SK-N-MC (cell line): Measurements from ENCODE around the gene ISM1.

Experiments
- EZH2 ChIP-seq: fragments of 200-600 bp; sonication (generic); IDR thresholded peaks from one replicate; pipeline ENCODE4 v1.6.1; 2017; ENCODE audit warnings: antibody characterized with exemption
- POLR2AphosphoS5 ChIP-seq: IDR thresholded peaks from 2 replicates; pipeline ENCODE4 v1.6.1; 2012; ENCODE audit warnings: mild to moderate bottlenecking, low read depth, low read length, borderline replicate concordance

DNA sequence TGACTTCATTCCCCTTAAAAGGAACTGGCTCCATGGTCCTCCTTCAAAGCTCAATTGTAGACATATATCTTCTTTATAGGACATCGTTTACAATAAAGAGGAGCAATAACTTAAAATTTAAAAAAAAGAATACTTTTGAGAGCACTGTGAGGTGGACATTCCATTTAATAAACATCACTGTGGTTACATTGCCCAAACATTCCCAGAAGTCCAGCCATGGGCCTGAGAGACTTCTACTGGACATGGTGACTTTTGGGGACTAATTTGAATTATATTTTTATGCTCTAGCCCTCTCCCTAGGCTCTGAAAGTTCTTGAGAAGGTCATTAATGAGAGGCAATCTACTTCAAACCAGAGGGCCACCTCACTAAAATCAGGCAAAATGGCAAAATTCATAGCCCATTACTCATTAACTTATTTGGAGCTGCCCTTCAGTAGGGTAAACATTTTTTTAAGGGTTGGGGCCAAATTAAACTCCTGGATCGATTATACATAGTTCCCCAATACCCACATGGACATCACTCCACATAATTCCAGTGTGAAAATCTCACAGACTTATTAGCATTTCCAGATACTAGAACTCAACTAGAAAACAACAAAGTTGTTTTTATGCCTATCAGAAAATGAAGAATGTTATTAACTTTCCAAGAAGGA lies 17.1 kb downstream of the ISM1 start:
- TF ChIP-seq POLR2AphosphoS5 (no peak), EZH2 (no peak)
